H1 (cell line): ENCODE measurements around the gene GABPA. TPM values are rescaled to one million over a fixed set of nuclear protein-coding genes. Genes with fewer than 3 reads are reported as not detected.

Experiments
- CTCF ChIA-PET: fragments of 300-600 bp; sonication (Branson Sonifier 250); formaldehyde crosslinking; loops from one replicate; lab custom pipeline; 2021; ENCODE audit not compliant: partially characterized antibody; lab: Charles Lee
- POLR2A ChIA-PET: fragments of 300-600 bp; sonication (Branson Sonifier 250); formaldehyde crosslinking; loops from one replicate; lab custom pipeline; 2021; ENCODE audit warnings: inconsistent platforms; ENCODE audit not compliant: partially characterized antibody; lab: Charles Lee
- DNase-seq, 2 experiments: peaks; one replicate each; pipeline versions ENCODE4 v3.0.0 to v3.0.0-alpha.2; 2010 to 2022; ENCODE audit warnings: low spot score in 2 of 2, low read depth in 1 of 2, mixed read lengths in 1 of 2
- FAIRE-seq: peaks from 2 replicates; lab custom pipeline; 2011; peaks lifted over from hg19 to GRCh38; lab: Jason Lieb, UNC
- H2AFZ ChIP-seq: 2 replicates; pipeline ENCODE4 v1.8.1; 2012; ENCODE audit warnings: low read length, inconsistent platforms
- H2AK5ac ChIP-seq: 2 replicates; pipeline ENCODE4 v1.6.1; 2013; ENCODE audit warnings: low read depth, low read length
- H2BK120ac ChIP-seq: replicated peaks from 2 replicates; pipeline ENCODE3; 2013; ENCODE audit warnings: low read depth, low read length, inconsistent platforms
- H2BK12ac ChIP-seq: 2 replicates; pipeline ENCODE4 v1.6.1; 2013; ENCODE audit warnings: low read depth, low read length
- H2BK15ac ChIP-seq: 2 replicates; pipeline ENCODE4 v1.6.1; 2013; ENCODE audit warnings: low read length
- H2BK20ac ChIP-seq: 2 replicates; pipeline ENCODE4 v1.6.1; 2013; ENCODE audit warnings: low read length
- H2BK5ac ChIP-seq: 2 replicates; pipeline ENCODE4 v1.6.1; 2013; ENCODE audit warnings: low read depth, low read length
- H3K14ac ChIP-seq: 2 replicates; pipeline ENCODE4 v1.6.1; 2013; ENCODE audit warnings: inconsistent platforms; ENCODE audit not compliant: insufficient read length
- H3K18ac ChIP-seq: 2 replicates; pipeline ENCODE4 v1.6.1; 2013; ENCODE audit warnings: low read length; ENCODE audit errors: extremely low read depth
- H3K23ac ChIP-seq: 2 replicates; pipeline ENCODE4 v1.6.1; 2013; ENCODE audit warnings: inconsistent platforms; ENCODE audit not compliant: insufficient read length
- H3K23me2 ChIP-seq: 2 replicates; pipeline ENCODE4 v1.6.1; 2013; ENCODE audit warnings: low read depth, low read length
- H3K27ac ChIP-seq: 2 replicates; pipeline ENCODE4 v1.6.1; 2011; ENCODE audit warnings: low read depth, low read length, inconsistent platforms
- H3K27me3 ChIP-seq, 4 experiments: replicated peaks in 1 of 4; 1 replicate in 1 of 4; 2 replicates in 3 of 4; pipeline versions ENCODE4 v1.6.1 to v1.8.1; 2011 to 2013; ENCODE audit warnings: low read length in 3 of 4, mild to moderate bottlenecking in 3 of 4, inconsistent platforms in 2 of 4, mixed read lengths in 2 of 4, moderate library complexity in 1 of 4; ENCODE audit not compliant: control insufficient read depth in 3 of 4, insufficient read depth in 3 of 4; ENCODE audit errors: extremely low read depth in 1 of 4
- H3K36me3 ChIP-seq, 4 experiments: 2 replicates each; pipeline versions ENCODE4 v1.6.1 to v1.8.1; 2011 to 2013; ENCODE audit warnings: mild to moderate bottlenecking in 4 of 4, low read length in 3 of 4, moderate library complexity in 2 of 4, control low read depth in 1 of 4, inconsistent platforms in 1 of 4; ENCODE audit not compliant: insufficient read depth in 4 of 4, control insufficient read depth in 2 of 4
- H3K4ac ChIP-seq: replicated peaks from 2 replicates; pipeline ENCODE3; 2013; ENCODE audit warnings: low read length, low read depth, mixed read lengths, inconsistent platforms; ENCODE audit not compliant: insufficient read length
- H3K4me1 ChIP-seq, 4 experiments: replicated peaks in 1 of 4; 1 replicate in 1 of 4; 2 replicates in 3 of 4; pipeline versions ENCODE4 v1.6.1 to v1.8.1; 2011 to 2013; ENCODE audit warnings: low read length in 3 of 4, inconsistent platforms in 2 of 4, mixed read lengths in 1 of 4; ENCODE audit not compliant: insufficient read depth in 4 of 4, control insufficient read depth in 3 of 4
- H3K4me2 ChIP-seq, 2 experiments: 2 replicates each; pipeline versions ENCODE4 v1.6.1 to v1.8.1; 2011 to 2013; ENCODE audit warnings: low read depth in 2 of 2, low read length in 2 of 2, control low read depth in 1 of 2, inconsistent platforms in 1 of 2, mild to moderate bottlenecking in 1 of 2; ENCODE audit not compliant: insufficient read depth in 1 of 2
- H3K4me3 ChIP-seq, 4 experiments: fragments of 200-600, 300-600 bp in 1 of 4; sonication (generic), shearing (Covaris generic), sonication (Bioruptor Twin) in 1 of 4; 2 replicates each; pipeline versions ENCODE4 v1.5.1 to v1.8.1; 2011 to 2016; ENCODE audit warnings: low read length in 4 of 4, low read depth in 3 of 4, control low read depth in 2 of 4, inconsistent platforms in 2 of 4, mild to moderate bottlenecking in 2 of 4, mixed read lengths in 1 of 4, moderate library complexity in 1 of 4; ENCODE audit not compliant: insufficient read depth in 2 of 4; ENCODE audit errors: extremely low read depth in 1 of 4
- H3K56ac ChIP-seq: replicated peaks from 2 replicates; pipeline ENCODE3; 2013; ENCODE audit warnings: low read depth, mild to moderate bottlenecking, mixed read lengths, low read length, inconsistent platforms; ENCODE audit not compliant: insufficient read length
- H3K79me1 ChIP-seq: 2 replicates; pipeline ENCODE4 v1.6.1; 2013; ENCODE audit warnings: low read depth, low read length, control low read depth
- H3K79me2 ChIP-seq, 2 experiments: 2 replicates each; pipeline versions ENCODE4 v1.6.1 to v1.8.1; 2012 to 2013; ENCODE audit warnings: low read length in 2 of 2, mild to moderate bottlenecking in 2 of 2, inconsistent platforms in 1 of 2; ENCODE audit not compliant: insufficient read depth in 2 of 2, control insufficient read depth in 1 of 2
- H3K9ac ChIP-seq, 4 experiments: replicated peaks in 1 of 4; 1 replicate in 1 of 4; 2 replicates in 3 of 4; pipeline versions ENCODE4 v1.6.1 to v1.8.1; 2011 to 2013; ENCODE audit warnings: low read depth in 3 of 4, low read length in 3 of 4, control low read depth in 2 of 4, mild to moderate bottlenecking in 2 of 4, moderate library complexity in 2 of 4, inconsistent platforms in 1 of 4; ENCODE audit errors: extremely low read depth in 1 of 4
- H3K9me3 ChIP-seq, 2 experiments: 2 replicates each; pipeline versions ENCODE4 v1.6.1 to v1.8.1; 2012 to 2013; ENCODE audit warnings: mild to moderate bottlenecking in 2 of 2, moderate library complexity in 2 of 2, control low read depth in 1 of 2, inconsistent platforms in 1 of 2, low read depth in 1 of 2, low read length in 1 of 2, mixed read lengths in 1 of 2; ENCODE audit not compliant: insufficient read depth in 2 of 2
- H4K20me1 ChIP-seq, 2 experiments: replicated peaks in 1 of 2; 2 replicates each; pipeline versions ENCODE3 to v1.8.1; 2011 to 2013; ENCODE audit warnings: inconsistent platforms in 2 of 2, low read length in 2 of 2, mild to moderate bottlenecking in 1 of 2; ENCODE audit not compliant: insufficient read depth in 2 of 2, control insufficient read depth in 1 of 2
- H4K5ac ChIP-seq: 2 replicates; pipeline ENCODE4 v1.6.1; 2013; ENCODE audit warnings: low read length, low read depth, mixed read lengths, inconsistent platforms; ENCODE audit not compliant: insufficient read length
- H4K8ac ChIP-seq: 2 replicates; pipeline ENCODE4 v1.8.0; 2013; ENCODE audit warnings: mild to moderate bottlenecking, moderate library complexity, low read length, inconsistent platforms; ENCODE audit not compliant: insufficient read depth; ENCODE audit errors: extremely low read depth
- H4K91ac ChIP-seq: replicated peaks from 2 replicates; pipeline ENCODE3; 2013; ENCODE audit warnings: low read length, mixed read lengths, inconsistent platforms; ENCODE audit not compliant: insufficient read length
- BCL11A ChIP-seq, 2 experiments: IDR thresholded peaks; one replicate each; pipeline ENCODE4 v1.6.1; 2011; ENCODE audit warnings: low read depth in 2 of 2, low read length in 2 of 2, mild to moderate bottlenecking in 2 of 2
- JUND ChIP-seq: IDR thresholded peaks from 2 replicates; pipeline ENCODE4 v1.6.1; 2011; ENCODE audit warnings: mild to moderate bottlenecking, improper control_type of control experiment, low read length
- RAD21 ChIP-seq, 2 experiments: IDR thresholded peaks in 1 of 2; conservative IDR thresholded peaks in 1 of 2; 2 replicates each; pipeline ENCODE4 v1.6.1; 2011; ENCODE audit warnings: low read depth in 2 of 2, low read length in 2 of 2, improper control_type of control experiment in 1 of 2, inconsistent platforms in 1 of 2, mild to moderate bottlenecking in 1 of 2, moderate library complexity in 1 of 2
- polyA plus RNA-seq, 7 experiments: library from polyadenylated mRNA; depleted of rRNA in 3 of 7; stranded (reverse) in 5 of 7; unstranded in 2 of 7; fragments of >200 nt in 5 of 7; fragments of 200-250 nt in 2 of 7; gene quantifications; 1 replicate in 5 of 7; 2 replicates in 1 of 7; 4 replicates in 1 of 7; pipeline versions ENCODE4 v1.2.1 to v1.2.3, GENCODE V29; 2011 to 2013; ENCODE audit warnings: missing spikeins in 2 of 7, mixed read lengths in 2 of 7
- total RNA-seq: library from RNA; stranded (reverse); fragmentation: NEBNext Ultra II Directional; extraction: Animal tissue kit (Norgen Biotek cat#: 25700); gene quantifications from 2 replicates; pipeline ENCODE4 v1.2.1, GENCODE V29; 2021

GABPA gene
- total and polyA plus RNA-seq, 2 of the 8 experiments (the other 6 are each of a cell fraction or from before 2014, with no cell fraction given): 5.2 to 22.2 TPM

DNA sequence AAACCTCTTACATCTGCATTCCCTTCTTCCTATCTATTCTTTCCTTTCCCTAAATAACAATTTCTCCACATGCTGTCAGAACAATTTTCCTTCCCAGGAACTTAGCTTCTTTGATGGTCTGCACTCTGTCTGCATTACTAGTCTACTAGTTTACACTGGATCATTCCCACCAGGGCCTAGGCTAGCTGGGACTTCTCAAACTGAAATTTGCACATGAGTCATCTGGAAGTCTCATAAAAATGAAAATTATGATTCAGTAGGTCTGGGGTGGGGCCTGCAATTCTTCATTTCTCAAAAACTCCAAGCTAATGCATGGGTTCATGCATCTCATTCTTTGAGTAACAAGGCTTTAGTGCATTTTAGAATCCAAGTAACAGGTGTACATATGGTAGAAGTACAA lies 74.2 kb downstream of the GABPA start:
- Histone ChIP-seq H2AK5ac (no peak overlapping the region), H3K79me1 (no peaks in the 10 kb centered on the region), H3K27ac (no peak overlapping the region), H3K14ac (no peak overlapping the region), H3K9ac (no peak overlapping the region), H3K4me3 (no peak overlapping the region)
- no peak for FAIRE-seq
- DNase-seq: no peak
- no peak for TF ChIP-seq BCL11A (IDR thresholded peaks at IDR 0.05; ENCODE audit: low read depth in 2 of 2, low read length in 2 of 2)
- no peak for TF ChIP-seq JUND
- TF ChIP-seq RAD21 (IDR thresholded peaks at IDR 0.05 in 1 of 2, conservative IDR thresholded peaks at IDR 0.05 in 1 of 2; ENCODE audit: low read depth in 2 of 2, low read length in 2 of 2): no peak
- TF ChIP-seq, all 59 proteins: peak for 0
- Histone ChIP-seq H2BK120ac (no peak overlapping the region), H3K18ac (no peak overlapping the region), H3K23ac (no peak overlapping the region), H2BK20ac (no peak overlapping the region), H3K27me3 (no peaks in the 10 kb centered on the region), H2BK15ac (no peak overlapping the region), H4K20me1 (no peaks in the 10 kb centered on the region), H2BK12ac (no peak overlapping the region), H4K8ac (no peak overlapping the region), H3K23me2 (no peaks in the 10 kb centered on the region; the same call in 1 of the 2 replicates), H3K4me1 (no peaks in the 10 kb centered on the region), H3K79me2 (no peaks in the 10 kb centered on the region), H4K91ac (no peak overlapping the region), H2BK5ac (no peak overlapping the region), H3K9me3 (no peaks in the 10 kb centered on the region), H3K56ac (no peak overlapping the region), H2AFZ (no peak overlapping the region), H3K4me2 (no peak overlapping the region), H4K5ac (no peak overlapping the region), H3K36me3 (no peaks in the 10 kb centered on the region), H3K4ac (no peak overlapping the region)
- ChIA-PET CTCF (interaction anchor here (0.6 to 4.6 kb wide), 2 partner anchors 9 to 88 kb away, joined by 3 to 35 read pairs; no protein-coding TSS in a partner anchor), POLR2A (no interaction called here)
